VCaP (cell line): ENCODE data around the gene NRIP2.

Source experiments
- H3K27ac ChIP-seq: fragments of 450-650 bp; 2 replicates; pipeline ENCODE4 v1.5.1; 2017
- CTCF ChIP-seq: fragments of 450-650 bp; conservative IDR thresholded peaks from 2 replicates; pipeline ENCODE4 v1.5.1; 2017; ENCODE audit warnings: mild to moderate bottlenecking, moderate library complexity

The NRIP2 gene

GRCh38 chr12:2776129-2776806, 58.6 kb downstream of the NRIP2 start:
- no peak for TF ChIP-seq CTCF

GRCh38 chr12:2775431-2775830, 59.4 kb downstream of the NRIP2 start:
- no peak for TF ChIP-seq CTCF
- peak overlapping the region; percentile 37 for H3K27ac ChIP-seq

More at GRCh38 chr12:2776129-2776806, 58.6 kb downstream of the NRIP2 start:
- no peak overlapping the region for H3K27ac ChIP-seq
